ENCODE data around the gene CTAG1A.
"Not testable (repeated sequence)": the region's sequence is repeated elsewhere in the genome, so short reads cannot be mapped to it uniquely, and the experiment has no call there.

GRCh38 chrX:154552112-154552806 lies 32.7 kb upstream of the CTAG1A start:
- TF ChIP-seq POLR2A, CTCF (IDR thresholded peaks at IDR 0.05): not testable (repeated sequence)

Data from lower leg skin (tissue), 3 donors.